Measurements from ENCODE around the gene PRKAG3.

The PRKAG3 gene

GRCh38 chr2:218814540-218815243, 16.9 kb downstream of the PRKAG3 start:
- DNase-seq (ENCODE audit: low read depth in 1 of 2, low spot score in 1 of 2), result no peak

DNA sequence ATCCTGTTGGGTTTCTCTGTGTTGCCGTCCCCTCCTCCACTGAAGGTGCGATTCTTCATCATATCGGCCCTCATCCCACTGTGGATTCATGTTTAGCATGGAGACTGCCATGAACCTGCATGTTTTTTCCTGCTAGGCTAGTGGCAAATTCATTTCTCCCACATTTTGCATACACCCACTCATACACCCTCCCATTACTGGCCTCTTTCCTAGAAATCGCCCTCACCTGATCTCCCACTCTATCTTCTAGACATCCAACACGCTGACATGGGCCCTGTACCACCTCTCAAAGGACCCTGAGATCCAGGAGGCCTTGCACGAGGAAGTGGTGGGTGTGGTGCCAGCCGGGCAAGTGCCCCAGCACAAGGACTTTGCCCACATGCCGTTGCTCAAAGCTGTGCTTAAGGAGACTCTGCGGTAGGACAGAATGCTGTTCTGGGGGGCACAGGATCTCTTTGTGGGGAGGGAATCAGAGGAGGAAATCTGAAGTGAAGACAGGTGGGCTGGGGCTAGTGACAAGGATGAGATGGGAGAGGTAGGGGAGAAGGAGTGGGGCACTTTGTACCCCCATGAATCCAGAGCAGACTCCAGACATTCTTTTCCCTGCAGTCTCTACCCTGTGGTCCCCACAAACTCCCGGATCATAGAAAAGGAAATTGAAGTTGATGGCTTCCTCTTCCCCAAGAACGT, 17.7 kb downstream of the PRKAG3 start:
- no peak for DNase-seq (ENCODE audit: low read depth in 1 of 2, low spot score in 1 of 2)

DNA sequence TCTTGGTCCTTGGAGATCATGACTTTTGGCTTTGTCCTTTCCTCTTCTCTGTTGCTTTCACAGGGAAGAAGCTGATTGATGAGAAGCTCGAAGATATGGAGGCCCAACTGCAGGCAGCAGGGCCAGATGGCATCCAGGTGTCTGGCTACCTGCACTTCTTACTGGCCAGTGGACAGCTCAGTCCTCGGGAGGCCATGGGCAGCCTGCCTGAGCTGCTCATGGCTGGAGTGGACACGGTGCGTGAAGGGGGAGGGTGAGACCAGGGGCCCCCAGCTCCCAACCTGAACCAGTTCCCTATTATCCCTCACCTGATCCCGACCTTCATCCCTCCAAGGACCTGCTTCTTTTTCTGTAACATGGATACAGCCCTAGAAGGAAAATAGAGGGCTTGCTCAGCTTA, 18.7 kb downstream of the PRKAG3 start:
- no peak for DNase-seq (ENCODE audit: low read depth in 1 of 2, low spot score in 1 of 2)

- DNase-seq (ENCODE audit: low read depth in 1 of 2, low spot score in 1 of 2), result no peak
Measured at GRCh38 chr2:218812096-218812815, 19.3 kb downstream of the PRKAG3 start.

- no peak for DNase-seq (ENCODE audit: low read depth in 1 of 2, low spot score in 1 of 2)
Measured at GRCh38 chr2:218811382-218811781, 20.2 kb downstream of the PRKAG3 start.

- no peak for DNase-seq (ENCODE audit: low read depth in 1 of 2, low spot score in 1 of 2)
Measured at GRCh38 chr2:218810256-218810655, 21.3 kb downstream of the PRKAG3 start.

GRCh38 chr2:218809515-218809914, 22.1 kb downstream of the PRKAG3 start:
- no peak for DNase-seq (ENCODE audit: low read depth in 1 of 2, low spot score in 1 of 2)

DNA sequence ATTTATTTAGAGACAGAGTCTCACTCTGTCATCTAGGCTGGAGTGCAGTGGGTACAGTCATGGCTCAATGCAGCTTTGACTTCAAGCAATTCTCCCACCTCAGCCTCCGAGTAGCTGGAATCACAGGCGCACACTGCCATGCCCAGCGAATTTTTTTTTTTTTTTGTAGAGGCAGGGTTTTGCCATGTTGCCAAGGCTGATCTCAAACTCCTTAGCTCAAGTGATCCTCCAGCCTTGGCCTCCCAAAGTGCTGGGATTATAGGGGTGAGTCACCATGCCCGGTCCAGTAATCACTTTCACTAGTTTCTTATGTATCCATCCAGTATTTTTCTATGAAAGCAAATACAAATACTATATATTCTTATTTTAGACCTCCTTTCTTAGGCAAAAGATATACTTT, 24.0 kb downstream of the PRKAG3 start:
- DNase-seq (ENCODE audit: low read depth in 1 of 2, low spot score in 1 of 2), result no peak

GRCh38 chr2:218806346-218806978, 25.1 kb downstream of the PRKAG3 start:
- DNase-seq (ENCODE audit: low read depth in 1 of 2, low spot score in 1 of 2), result no peak

DNA sequence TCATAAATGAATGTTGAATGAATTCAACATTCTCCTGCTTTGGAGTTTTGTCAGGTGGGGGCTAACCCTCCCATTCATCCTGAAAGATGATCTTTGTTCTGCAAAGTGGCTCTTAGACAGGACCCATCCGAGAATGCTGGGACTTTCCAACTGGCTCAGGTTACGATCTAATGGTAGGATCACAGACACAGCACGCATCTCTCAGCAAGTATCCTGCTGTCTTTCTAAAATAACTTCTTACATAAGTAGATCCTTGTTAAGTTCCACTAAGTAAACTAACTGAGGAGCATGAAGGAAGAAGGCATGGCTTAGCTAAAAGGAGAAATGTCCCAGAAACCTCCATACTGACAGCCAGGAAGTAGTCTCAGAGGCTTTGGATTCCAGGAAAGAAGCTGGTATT, 26.0 kb downstream of the PRKAG3 start:
- DNase-seq (ENCODE audit: low read depth in 1 of 2, low spot score in 1 of 2), result no peak

GRCh38 chr2:218804817-218805216, 26.8 kb downstream of the PRKAG3 start:
- no peak for DNase-seq (ENCODE audit: low read depth in 1 of 2, low spot score in 1 of 2)

DNA sequence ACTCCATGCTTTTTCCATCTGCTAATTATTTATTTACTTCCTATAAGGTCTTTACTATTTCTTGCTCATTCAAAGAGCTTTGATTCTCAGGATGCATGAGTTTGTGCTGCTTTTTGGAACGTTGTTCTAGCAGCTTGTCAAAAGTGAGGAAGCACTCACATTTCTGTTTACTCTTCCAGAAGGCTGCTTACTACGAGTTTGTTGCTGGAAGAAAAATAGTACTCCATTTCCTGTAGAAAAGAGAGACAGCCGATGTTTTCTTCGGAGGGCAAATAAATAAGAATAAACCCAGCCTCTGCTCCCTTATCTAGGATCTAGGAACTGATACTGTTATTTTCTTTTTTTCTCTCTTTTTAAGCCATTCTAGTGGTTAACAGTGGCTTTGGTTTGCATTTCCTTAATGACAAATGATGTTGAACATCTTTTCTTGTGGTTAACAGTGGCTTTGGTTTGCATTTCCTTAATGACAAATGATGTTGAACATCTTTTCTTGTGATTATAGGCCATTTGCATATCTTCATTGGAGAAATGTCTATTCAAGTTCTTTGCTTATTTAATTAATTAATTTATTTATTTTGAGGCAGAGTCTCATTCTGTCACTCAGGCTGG, 29.1 kb downstream of the PRKAG3 start:
- no peak for DNase-seq (ENCODE audit: low read depth in 1 of 2, low spot score in 1 of 2)

- no peak for DNase-seq (ENCODE audit: low read depth in 1 of 2, low spot score in 1 of 2)
Measured at GRCh38 chr2:218799990-218800389, 31.6 kb downstream of the PRKAG3 start.

- DNase-seq (ENCODE audit: low read depth in 1 of 2, low spot score in 1 of 2), result no peak
Measured at GRCh38 chr2:218798767-218799504, 32.7 kb downstream of the PRKAG3 start.

DNA sequence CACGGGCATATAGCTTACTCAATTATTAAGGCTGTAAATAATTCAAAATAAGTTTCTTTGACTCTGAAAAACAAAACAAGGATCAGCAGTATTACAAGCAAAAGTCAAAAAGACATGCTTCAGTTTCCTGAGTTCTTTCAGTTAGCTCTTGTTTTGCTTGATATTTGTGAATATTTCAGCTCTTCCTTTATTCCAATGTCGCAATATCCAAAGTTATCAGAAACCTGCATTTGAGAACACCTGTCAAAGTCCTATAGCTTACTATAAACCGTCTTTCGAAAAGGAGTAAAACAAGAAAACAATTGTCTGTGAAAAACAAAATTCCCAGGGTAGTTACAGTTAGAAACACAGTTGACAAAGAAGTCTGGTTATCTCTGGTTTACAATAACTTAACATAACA, 34.9 kb downstream of the PRKAG3 start:
- no peak for DNase-seq (ENCODE audit: low read depth in 1 of 2, low spot score in 1 of 2)

DNA sequence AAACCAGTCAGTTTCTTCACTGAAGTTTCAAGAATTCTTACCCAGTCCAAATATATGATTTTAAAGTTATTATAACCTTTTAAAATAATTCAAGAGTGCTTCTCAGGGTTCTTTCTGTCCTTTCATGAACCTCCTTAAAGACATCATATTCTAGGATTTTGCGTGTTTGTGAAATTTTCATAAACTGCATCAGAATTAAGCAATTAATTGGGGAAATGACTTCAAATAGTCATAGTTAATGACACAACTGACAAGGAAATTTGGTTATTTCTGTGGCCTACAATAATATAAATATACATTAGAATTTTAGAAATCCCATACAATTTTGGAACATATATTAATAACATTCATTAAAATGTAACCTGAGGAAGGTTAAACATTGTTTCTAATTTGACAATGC, 39.2 kb downstream of the PRKAG3 start:
- no peak for DNase-seq (ENCODE audit: low read depth in 1 of 2, low spot score in 1 of 2)

- DNase-seq (ENCODE audit: low read depth in 1 of 2, low spot score in 1 of 2), result no peak
Measured at GRCh38 chr2:218788529-218789255, 42.9 kb downstream of the PRKAG3 start.

GRCh38 chr2:218786133-218786532, 45.5 kb downstream of the PRKAG3 start:
- DNase-seq (ENCODE audit: low read depth in 1 of 2, low spot score in 1 of 2), result no peak

GRCh38 chr2:218785103-218785502, 46.5 kb downstream of the PRKAG3 start:
- DNase-seq (ENCODE audit: low read depth in 1 of 2, low spot score in 1 of 2), result no peak

DNA sequence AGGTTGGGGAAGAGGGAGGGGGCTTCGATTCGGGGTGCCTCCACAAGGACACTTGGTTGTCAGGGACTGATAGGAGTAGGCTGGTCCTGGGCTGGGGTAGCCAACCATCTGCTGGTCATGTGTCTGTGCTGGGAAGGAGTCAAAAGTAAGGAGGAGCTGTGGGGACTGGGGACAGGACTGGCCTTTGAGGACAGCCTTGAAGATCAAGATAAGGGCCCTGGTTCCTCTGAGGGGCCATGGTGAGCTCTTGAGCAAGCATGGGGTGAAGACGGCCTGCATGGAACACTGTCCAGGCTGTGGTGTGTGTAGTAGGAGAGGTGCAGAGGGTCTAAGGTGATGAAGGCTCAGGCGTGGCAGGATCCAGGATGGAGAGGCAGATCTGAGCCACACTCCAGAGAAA, 47.9 kb downstream of the PRKAG3 start:
- DNase-seq (ENCODE audit: low read depth in 1 of 2, low spot score in 1 of 2), result no peak

All from activated CD4-positive, alpha-beta T cell treated with anti-CD3 and anti-CD28 coated beads, Interleukin-2, amount 50 U/mL, for 24 hours (primary cell).